HEK293 (cell line): Measurements from ENCODE around the gene DPM2.

Experiments used
- CTCF ChIA-PET: fragments of 350-600 bp; formaldehyde crosslinking; extraction: SDS; loops from one replicate; lab custom pipeline; 2021; ENCODE audit warnings: antibody characterized with exemption; lab: Yijun Ruan, JAX
- POLR2A ChIA-PET: fragments of 300-600 bp; formaldehyde crosslinking; extraction: SDS; loops from one replicate; lab custom pipeline; 2020; ENCODE audit warnings: antibody characterized with exemption, inconsistent platforms; lab: Yijun Ruan, JAX
- H3K27ac ChIP-seq: fragments of 200-500 bp; sonication (Bioruptor generic); 2 replicates; pipeline ENCODE4 v1.5.1; 2014; ENCODE audit warnings: low read depth, low read length, control low read depth, inconsistent platforms; ENCODE audit errors: extremely low read depth
- H3K36me3 ChIP-seq, 2 experiments: fragments of 200-500 bp in 1 of 2; sonication (Bioruptor generic) in 1 of 2; 1 replicate in 1 of 2; 2 replicates in 1 of 2; pipeline ENCODE4 v1.5.1; 2014 to 2017; ENCODE audit warnings: inconsistent platforms in 2 of 2, low read length in 2 of 2; ENCODE audit not compliant: control insufficient read depth in 2 of 2, insufficient read depth in 1 of 2
- H3K4me1 ChIP-seq: fragments of 200-500 bp; sonication (Bioruptor generic); 2 replicates; pipeline ENCODE4 v1.5.1; 2014; ENCODE audit warnings: mild to moderate bottlenecking, low read length, inconsistent platforms; ENCODE audit not compliant: control insufficient read depth, insufficient read depth
- H3K4me3 ChIP-seq: 2 replicates; pipeline ENCODE4 v1.5.1; 2011; ENCODE audit warnings: low read depth, mild to moderate bottlenecking, control low read depth, low read length, moderate library complexity
- H3K9me3 ChIP-seq: fragments of 200-500 bp; sonication (Bioruptor generic); 2 replicates; pipeline ENCODE4 v1.5.1; 2014; ENCODE audit warnings: low read depth, low read length, inconsistent platforms; ENCODE audit not compliant: control insufficient read depth, insufficient read depth
- GLIS2 ChIP-seq: fragments of 450-650 bp; formaldehyde crosslinking; IDR thresholded peaks from 2 replicates; pipeline ENCODE4 v1.5.1; 2016; ENCODE audit warnings: missing biosample characterization, missing genetic modification characterization
- HOXD13 ChIP-seq: sonication (generic); formaldehyde crosslinking; IDR thresholded peaks from 2 replicates; pipeline ENCODE4 v1.8.0; 2022; ENCODE audit warnings: missing genetic modification reagents, borderline replicate concordance
- IKZF3 ChIP-seq: fragments of 450-650 bp; IDR thresholded peaks from 2 replicates; pipeline ENCODE4 v1.5.0; 2018; ENCODE audit warnings: missing biosample characterization, mild to moderate bottlenecking, missing genetic modification characterization, moderate library complexity
- PRDM2 ChIP-seq: fragments of 450-650 bp; formaldehyde crosslinking; IDR thresholded peaks from 2 replicates; pipeline ENCODE4 v1.5.1; 2016; ENCODE audit warnings: missing biosample characterization, missing genetic modification characterization, borderline replicate concordance
- ZBTB21 ChIP-seq: fragments of 450-650 bp; formaldehyde crosslinking; IDR thresholded peaks from 2 replicates; pipeline ENCODE4 v1.5.1; 2017; ENCODE audit warnings: missing biosample characterization, missing genetic modification characterization
- ZNF169 ChIP-seq: fragments of 450-650 bp; formaldehyde crosslinking; IDR thresholded peaks from 2 replicates; pipeline ENCODE4 v1.5.1; 2016; ENCODE audit warnings: missing biosample characterization, missing genetic modification characterization
- ZNF24 ChIP-seq: fragments of 450-650 bp; formaldehyde crosslinking; IDR thresholded peaks from 2 replicates; pipeline ENCODE4 v1.5.1; 2016; ENCODE audit warnings: missing biosample characterization, missing genetic modification characterization
- ZNF341 ChIP-seq: fragments of 450-650 bp; formaldehyde crosslinking; IDR thresholded peaks from 2 replicates; pipeline ENCODE4; 2016; ENCODE audit warnings: low read depth, missing biosample characterization, missing genetic modification characterization
- ZNF366 ChIP-seq: fragments of 450-650 bp; formaldehyde crosslinking; conservative IDR thresholded peaks from 2 replicates; pipeline ENCODE4 v1.5.1; 2016; ENCODE audit warnings: missing biosample characterization, missing genetic modification characterization
- ZNF670 ChIP-seq: fragments of 450-650 bp; formaldehyde crosslinking; IDR thresholded peaks from 2 replicates; pipeline ENCODE4 v1.5.1; 2016; ENCODE audit warnings: missing biosample characterization, missing genetic modification characterization, low read depth
- ZNF776 ChIP-seq: fragments of 450-650 bp; formaldehyde crosslinking; IDR thresholded peaks from 2 replicates; pipeline ENCODE4 v1.5.0; 2017; ENCODE audit warnings: missing biosample characterization, missing genetic modification characterization, borderline replicate concordance
- ZSCAN18 ChIP-seq: fragments of 450-650 bp; formaldehyde crosslinking; IDR thresholded peaks from 2 replicates; pipeline ENCODE4 v1.5.1; 2016; ENCODE audit warnings: missing biosample characterization, missing genetic modification characterization
- ZSCAN5A ChIP-seq: fragments of 450-650 bp; formaldehyde crosslinking; IDR thresholded peaks from 2 replicates; pipeline ENCODE4 v1.5.1; 2016; ENCODE audit warnings: missing biosample characterization, missing genetic modification characterization
- TF ChIP-seq, protein P1 (sequence below): fragments of 450-650 bp; formaldehyde crosslinking; IDR thresholded peaks from 2 replicates; pipeline ENCODE4 v1.5.1; 2016; ENCODE audit warnings: missing biosample characterization, missing genetic modification characterization
- TF ChIP-seq, protein P2 (sequence below): fragments of 450-650 bp; formaldehyde crosslinking; IDR thresholded peaks from 2 replicates; pipeline ENCODE4 v1.5.1; 2016; ENCODE audit warnings: missing biosample characterization, missing genetic modification characterization, borderline replicate concordance
- TF ChIP-seq, protein P3 (sequence below): fragments of 450-650 bp; formaldehyde crosslinking; IDR thresholded peaks from 2 replicates; pipeline ENCODE4 v1.5.1; 2017; ENCODE audit warnings: missing biosample characterization, missing genetic modification characterization
- TF ChIP-seq, protein P4 (sequence below): fragments of 450-650 bp; formaldehyde crosslinking; optimal IDR thresholded peaks from 2 replicates; pipeline ENCODE3; 2016; ENCODE audit warnings: missing biosample characterization, mild to moderate bottlenecking, missing genetic modification characterization
- TF ChIP-seq, protein P5 (sequence below): fragments of 450-650 bp; formaldehyde crosslinking; IDR thresholded peaks from 2 replicates; pipeline ENCODE4 v1.5.1; 2016; ENCODE audit warnings: missing biosample characterization, missing genetic modification characterization

The DPM2 gene

DNA sequence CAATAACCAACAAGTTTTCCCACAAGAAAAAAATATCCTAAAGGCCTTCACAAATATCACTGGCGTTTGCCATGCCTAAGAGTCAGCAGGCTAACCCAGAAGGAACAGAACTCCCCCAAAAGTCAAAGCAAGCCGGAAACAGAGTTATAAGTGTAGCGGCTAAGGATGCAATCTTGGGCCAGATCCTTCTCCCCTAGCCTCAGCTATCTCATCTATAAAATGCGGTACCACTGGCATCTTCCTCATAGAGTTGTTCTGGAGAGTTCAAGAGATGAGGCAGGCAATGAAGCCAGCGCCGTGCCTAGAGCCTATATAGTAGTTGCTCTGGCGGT, 632 bp downstream of the DPM2 start:
- Histone ChIP-seq H3K36me3 (peaks cover 0 to 29% of the 10 kb centered on the region in 2 experiments; a peak in 1 of 3 replicates), H3K27ac (peak overlapping the region; percentile 45; the same call in 1 of the 2 replicates), H3K4me3 (peak overlapping the region; percentile 58), H3K9me3 (no peaks in the 10 kb centered on the region), H3K4me1 (0 out of 2 replicates have a peak, but pooled peaks cover 2% of the 10 kb centered on the region)
- TF ChIP-seq ZSCAN18 (tag by site-specific recombination) (no peak), PRDM2 (tag by site-specific recombination) (no peak), ZNF169 (no peak), ZNF24 (no peak), ZNF341 (tag by site-specific recombination) (no peak), ZBTB21 (tag by site-specific recombination) (no peak), HOXD13 (CRISPR knock-in tag) (no peak), ZNF366 (no peak), GLIS2 (tag by site-specific recombination) (no peak), ZSCAN5A (tag by site-specific recombination) (no peak), IKZF3 (tag by site-specific recombination) (no peak), ZNF776 (no peak), ZNF670 (tag by site-specific recombination) (no peak)
- TF ChIP-seq, protein P1, sequence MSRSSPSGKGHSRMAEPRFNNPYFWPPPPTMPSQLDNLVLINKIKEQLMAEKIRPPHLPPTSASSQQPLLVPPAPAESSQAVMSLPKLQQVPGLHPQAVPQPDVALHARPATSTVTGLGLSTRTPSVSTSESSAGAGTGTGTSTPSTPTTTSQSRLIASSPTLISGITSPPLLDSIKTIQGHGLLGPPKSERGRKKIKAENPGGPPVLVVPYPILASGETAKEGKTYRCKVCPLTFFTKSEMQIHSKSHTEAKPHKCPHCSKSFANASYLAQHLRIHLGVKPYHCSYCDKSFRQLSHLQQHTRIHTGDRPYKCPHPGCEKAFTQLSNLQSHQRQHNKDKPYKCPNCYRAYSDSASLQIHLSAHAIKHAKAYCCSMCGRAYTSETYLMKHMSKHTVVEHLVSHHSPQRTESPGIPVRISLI (tag by site-specific recombination): no peak
- TF ChIP-seq, protein P2, sequence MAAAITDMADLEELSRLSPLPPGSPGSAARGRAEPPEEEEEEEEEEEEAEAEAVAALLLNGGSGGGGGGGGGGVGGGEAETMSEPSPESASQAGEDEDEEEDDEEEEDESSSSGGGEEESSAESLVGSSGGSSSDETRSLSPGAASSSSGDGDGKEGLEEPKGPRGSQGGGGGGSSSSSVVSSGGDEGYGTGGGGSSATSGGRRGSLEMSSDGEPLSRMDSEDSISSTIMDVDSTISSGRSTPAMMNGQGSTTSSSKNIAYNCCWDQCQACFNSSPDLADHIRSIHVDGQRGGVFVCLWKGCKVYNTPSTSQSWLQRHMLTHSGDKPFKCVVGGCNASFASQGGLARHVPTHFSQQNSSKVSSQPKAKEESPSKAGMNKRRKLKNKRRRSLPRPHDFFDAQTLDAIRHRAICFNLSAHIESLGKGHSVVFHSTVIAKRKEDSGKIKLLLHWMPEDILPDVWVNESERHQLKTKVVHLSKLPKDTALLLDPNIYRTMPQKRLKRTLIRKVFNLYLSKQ (tag by site-specific recombination): no peak
- TF ChIP-seq, protein P3, sequence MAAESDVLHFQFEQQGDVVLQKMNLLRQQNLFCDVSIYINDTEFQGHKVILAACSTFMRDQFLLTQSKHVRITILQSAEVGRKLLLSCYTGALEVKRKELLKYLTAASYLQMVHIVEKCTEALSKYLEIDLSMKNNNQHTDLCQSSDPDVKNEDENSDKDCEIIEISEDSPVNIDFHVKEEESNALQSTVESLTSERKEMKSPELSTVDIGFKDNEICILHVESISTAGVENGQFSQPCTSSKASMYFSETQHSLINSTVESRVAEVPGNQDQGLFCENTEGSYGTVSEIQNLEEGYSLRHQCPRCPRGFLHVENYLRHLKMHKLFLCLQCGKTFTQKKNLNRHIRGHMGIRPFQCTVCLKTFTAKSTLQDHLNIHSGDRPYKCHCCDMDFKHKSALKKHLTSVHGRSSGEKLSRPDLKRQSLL (tag by site-specific recombination): no peak
- TF ChIP-seq, protein P4, sequence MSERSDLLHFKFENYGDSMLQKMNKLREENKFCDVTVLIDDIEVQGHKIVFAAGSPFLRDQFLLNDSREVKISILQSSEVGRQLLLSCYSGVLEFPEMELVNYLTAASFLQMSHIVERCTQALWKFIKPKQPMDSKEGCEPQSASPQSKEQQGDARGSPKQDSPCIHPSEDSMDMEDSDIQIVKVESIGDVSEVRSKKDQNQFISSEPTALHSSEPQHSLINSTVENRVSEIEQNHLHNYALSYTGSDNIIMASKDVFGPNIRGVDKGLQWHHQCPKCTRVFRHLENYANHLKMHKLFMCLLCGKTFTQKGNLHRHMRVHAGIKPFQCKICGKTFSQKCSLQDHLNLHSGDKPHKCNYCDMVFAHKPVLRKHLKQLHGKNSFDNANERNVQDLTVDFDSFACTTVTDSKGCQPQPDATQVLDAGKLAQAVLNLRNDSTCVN (tag by site-specific recombination): no peak
- TF ChIP-seq, protein P5, sequence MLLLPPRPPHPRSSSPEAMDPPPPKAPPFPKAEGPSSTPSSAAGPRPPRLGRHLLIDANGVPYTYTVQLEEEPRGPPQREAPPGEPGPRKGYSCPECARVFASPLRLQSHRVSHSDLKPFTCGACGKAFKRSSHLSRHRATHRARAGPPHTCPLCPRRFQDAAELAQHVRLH: no peak
- ChIA-PET CTCF (interaction anchor here (0.5 to 1.5 kb wide), 5 partner anchors 43 to 1189 kb away, joined by 3 to 7 read pairs (median 3); partner anchors contain the start of gene EEIG1), POLR2A (interaction anchor here (0.7 kb wide), 2 partner anchors 8 to 130 kb away, joined by 3 read pairs; partner anchors contain the start of gene NAIF1)
